Stimulated activated CD4-positive, alpha-beta T cell treated with anti-CD3 and anti-CD28 coated beads, Interleukin-4, amount 100 ng/mL, for 1 hour (primary cell): ENCODE results near the gene LAMC2.

Experiments
- DNase-seq: peaks from one replicate; pipeline ENCODE4 v3.0.0-alpha.2; 2020

Gene LAMC2

DNA sequence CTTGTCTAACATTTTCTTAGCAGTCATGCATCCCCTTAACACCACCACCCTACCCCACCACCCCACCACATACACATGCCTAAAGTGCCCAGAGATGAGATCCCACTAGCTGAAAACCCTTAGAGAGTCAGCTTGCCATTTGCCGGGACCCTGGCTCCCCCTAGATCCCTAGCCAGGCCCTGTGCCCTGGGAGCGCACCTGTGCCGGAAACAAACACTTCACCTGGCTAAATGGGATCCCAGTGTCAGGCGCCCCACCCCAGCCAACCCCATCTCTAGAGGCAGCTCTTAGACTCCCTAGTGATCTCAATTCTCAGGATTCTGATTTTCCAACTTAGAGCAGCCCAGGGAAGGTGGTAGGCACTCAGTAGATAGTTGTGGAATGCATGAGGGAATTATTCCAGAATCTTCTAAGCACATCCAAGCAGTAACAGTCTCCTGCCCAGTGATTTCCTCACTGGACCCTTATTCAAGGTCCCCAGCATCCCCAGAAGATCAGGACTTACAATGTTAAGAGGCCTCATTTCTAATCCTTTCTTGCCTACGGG lies 105.2 kb downstream of the LAMC2 start:
- no peak for DNase-seq

DNA sequence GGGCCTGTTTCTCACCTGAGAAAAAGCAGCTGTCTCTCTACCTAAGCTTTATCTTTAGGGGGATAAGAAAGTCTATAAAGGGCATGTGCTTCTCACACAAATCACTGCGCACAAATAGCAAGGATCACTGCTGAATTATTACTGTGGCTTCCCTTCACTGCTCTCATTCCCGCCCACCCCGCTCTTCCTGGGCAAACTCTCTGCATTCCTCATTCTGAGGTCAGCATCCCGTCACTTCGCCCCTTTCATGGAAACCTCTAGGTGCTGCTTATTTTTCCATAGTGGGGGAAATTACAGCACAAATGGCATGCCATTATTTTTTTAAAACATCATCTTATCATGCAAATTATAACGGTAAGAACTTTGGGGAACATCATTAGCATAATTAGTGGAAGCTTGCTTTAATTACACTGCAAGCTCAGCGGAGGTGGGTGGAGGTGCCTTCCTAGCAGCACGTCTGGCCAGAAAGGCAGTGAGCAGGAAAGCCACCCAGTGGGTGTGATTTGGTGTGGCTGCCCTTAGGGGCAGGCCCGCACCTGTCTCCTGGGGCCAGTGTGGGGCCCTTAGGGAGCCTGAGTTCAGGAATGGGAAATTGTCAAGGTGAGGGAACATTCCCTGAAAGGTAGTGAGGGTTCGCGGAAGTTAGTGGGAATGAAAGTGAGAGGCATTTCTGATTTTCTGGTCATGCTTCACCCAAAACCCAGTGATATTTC lies 105.9 kb downstream of the LAMC2 start:
- DNase-seq: no peak

DNA sequence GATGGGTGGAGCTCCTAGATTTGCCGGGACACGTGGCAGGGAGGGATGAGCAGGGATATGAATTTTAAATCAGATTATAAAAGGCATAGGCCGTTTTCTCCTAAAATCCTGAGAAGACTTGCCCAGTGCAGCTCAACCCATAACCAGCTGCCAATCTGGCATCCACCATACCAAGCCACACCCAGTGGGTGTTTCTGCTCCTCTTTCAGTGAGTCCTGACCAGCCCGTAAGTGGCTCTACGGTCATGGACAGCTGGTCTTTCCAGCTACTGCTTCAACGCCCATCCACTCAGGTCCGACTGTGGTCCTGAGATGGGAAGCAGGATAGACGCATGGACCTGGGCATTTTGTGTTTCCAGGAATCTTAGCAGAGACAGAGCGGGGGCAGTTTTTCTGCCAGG lies 107.2 kb downstream of the LAMC2 start:
- no peak for DNase-seq

DNA sequence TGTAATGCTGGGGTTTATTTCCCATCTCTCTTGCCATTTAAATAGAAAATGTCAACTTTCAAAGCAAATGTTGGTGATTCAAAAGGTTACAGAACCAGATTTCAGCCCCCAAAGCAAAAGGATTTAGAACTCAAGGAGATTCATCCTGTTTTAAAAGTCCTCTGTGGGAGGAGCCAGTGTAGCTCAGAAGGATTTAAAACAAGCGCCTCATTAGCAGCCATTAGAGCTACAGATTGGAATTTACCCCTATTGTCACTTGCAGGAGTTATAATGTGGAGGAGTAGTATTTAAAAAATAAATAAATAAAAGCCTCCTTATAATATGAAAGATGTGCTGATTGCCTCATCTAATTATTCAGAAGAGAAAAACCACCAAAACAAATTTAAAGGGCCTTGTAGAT lies 107.8 kb downstream of the LAMC2 start:
- DNase-seq: no peak
